Measurements from ENCODE around the gene MSMB. TPM values are rescaled to one million over a fixed set of nuclear protein-coding genes. Genes with fewer than 3 reads are reported as not detected.

MSMB gene
- total RNA-seq, 1 experiment from 2014 or later = not detected

DNA sequence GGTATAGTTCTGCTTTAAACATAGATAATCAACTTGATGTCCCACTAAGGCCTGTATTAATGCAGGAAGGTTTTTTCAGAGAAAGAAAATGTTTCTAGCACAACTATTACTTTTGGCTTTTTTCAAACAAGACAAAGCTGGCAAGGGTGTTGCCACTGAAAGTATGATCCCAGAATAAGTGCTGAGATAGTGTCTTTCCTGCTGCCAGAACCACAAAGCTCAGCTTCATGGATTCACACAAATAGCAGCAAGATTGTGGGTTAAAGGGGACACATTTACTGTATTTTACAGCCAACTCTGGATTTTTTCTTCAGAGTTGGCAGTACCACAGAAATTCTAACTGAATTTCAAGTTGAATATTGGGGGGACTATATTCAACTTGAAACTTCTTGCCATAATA is 20.0 kb downstream of the MSMB start:
- H3K36me3 Mint-ChIP-seq (ENCODE audit: insufficient read depth, unreplicated experiment) = peaks cover 8% of the 10 kb centered on the region
- no TSS peak for BruUV-seq (replicated peaks)
- intact Hi-C loops (cut with micrococcal nuclease) = loop anchor here (5.0 to 10.0 kb wide), 2 partner anchors 354 to 1021 kb away; partner anchors contain the start of genes ZFAND4 and ZNF22
- ChIA-PET POLR2A (interaction anchor here (1.2 to 1.4 kb wide), 2 partner anchors 8 kb away, joined by 4 read pairs; no protein-coding TSS in a partner anchor), CTCF (interaction anchor here (0.6 to 4.2 kb wide), 4 partner anchors 9 to 776 kb away, joined by 3 to 43 read pairs (median 4); no protein-coding TSS in a partner anchor)
- no peak overlapping the region for H3K27ac Mint-ChIP-seq (ENCODE audit: low read depth, unreplicated experiment)
- no peak for TF ChIP-seq CTCF (IDR thresholded peaks at IDR 0.05; ENCODE audit: unreplicated experiment)
- DNase-seq (ENCODE audit: unreplicated experiment) = no peak
- H3K4me3 Mint-ChIP-seq (ENCODE audit: unreplicated experiment) = no peak overlapping the region
- H3K27me3 Mint-ChIP-seq (ENCODE audit: insufficient read depth, unreplicated experiment) = no peaks in the 10 kb centered on the region
- peaks cover 41% of the 10 kb centered on the region for H3K4me1 Mint-ChIP-seq (ENCODE audit: insufficient read depth, unreplicated experiment)
- no peaks in the 10 kb centered on the region for H3K9me3 Mint-ChIP-seq (ENCODE audit: unreplicated experiment)

DNA sequence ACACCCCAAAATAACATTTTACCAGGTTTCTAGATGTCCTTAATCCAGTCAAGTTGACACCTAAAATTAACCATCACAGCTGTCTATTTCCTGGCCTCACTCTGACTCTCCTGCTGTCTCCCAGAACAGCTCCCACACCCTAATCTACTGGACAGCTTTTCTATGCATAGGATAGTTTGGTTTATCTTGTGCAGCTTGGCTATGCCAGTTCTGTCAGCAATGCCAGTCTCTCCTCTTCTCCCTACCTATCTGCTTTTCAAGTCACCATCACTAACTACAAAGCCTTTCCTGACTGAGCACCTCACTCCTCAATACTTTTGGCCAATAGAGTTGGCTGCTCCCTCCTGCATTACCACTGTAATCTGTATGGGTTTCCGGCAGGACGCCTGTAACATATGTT is 20.7 kb downstream of the MSMB start:
- Mint-ChIP-seq H3K27ac (ENCODE audit: low read depth, unreplicated experiment) (peak overlapping the region; percentile 63), H3K9me3 (ENCODE audit: unreplicated experiment) (no peaks in the 10 kb centered on the region), H3K4me1 (ENCODE audit: insufficient read depth, unreplicated experiment) (peaks cover 46% of the 10 kb centered on the region), H3K36me3 (ENCODE audit: insufficient read depth, unreplicated experiment) (peaks cover 13% of the 10 kb centered on the region), H3K27me3 (ENCODE audit: insufficient read depth, unreplicated experiment) (no peaks in the 10 kb centered on the region), H3K4me3 (ENCODE audit: unreplicated experiment) (no peak overlapping the region)
- TF ChIP-seq CTCF (IDR thresholded peaks at IDR 0.05; ENCODE audit: unreplicated experiment) = no peak
- no TSS peak for BruUV-seq (replicated peaks)
- CTCF ChIA-PET = interaction anchor here (1.1 to 4.2 kb wide), 2 partner anchors 19 to 775 kb away, joined by 3 to 43 read pairs; no protein-coding TSS in a partner anchor
- no peak for DNase-seq (ENCODE audit: unreplicated experiment)
- POLR2A ChIA-PET = interaction anchor here (1.4 kb wide), 1 partner anchor 8 kb away, joined by 4 read pairs; no protein-coding TSS in a partner anchor
- intact Hi-C loops (cut with micrococcal nuclease) = loop anchor here (5.0 to 10.0 kb wide), 2 partner anchors 353 to 1021 kb away; partner anchors contain the start of genes ZFAND4 and ZNF22

DNA sequence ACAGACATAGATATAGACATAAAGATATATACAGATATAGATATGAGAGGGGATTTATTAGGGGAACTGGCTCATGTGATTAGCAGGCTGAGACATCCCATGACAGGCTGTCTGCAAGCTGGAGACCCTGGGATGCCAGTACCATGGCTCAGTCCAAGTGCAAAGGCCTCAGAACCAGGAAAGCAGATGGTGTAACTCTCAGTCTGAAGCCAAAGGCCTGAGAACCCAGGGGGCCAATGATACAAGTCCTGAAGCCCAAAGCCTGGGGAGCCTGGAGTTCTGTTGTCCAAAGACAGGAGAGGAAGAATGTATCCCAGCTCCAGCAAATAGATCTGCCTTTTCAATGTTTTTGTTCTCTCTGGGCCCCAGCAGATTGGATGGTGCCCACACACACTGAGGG is 21.1 kb downstream of the MSMB start:
- ChIA-PET CTCF (interaction anchor here (0.8 to 1.1 kb wide), 3 partner anchors 202 to 775 kb away, joined by 3 to 4 read pairs (median 3); no protein-coding TSS in a partner anchor), POLR2A (interaction anchor here (1.1 to 1.4 kb wide), 2 partner anchors 9 to 193 kb away, joined by 3 to 4 read pairs; no protein-coding TSS in a partner anchor)
- Mint-ChIP-seq H3K27me3 (ENCODE audit: insufficient read depth, unreplicated experiment) (no peaks in the 10 kb centered on the region), H3K36me3 (ENCODE audit: insufficient read depth, unreplicated experiment) (peaks cover 13% of the 10 kb centered on the region), H3K9me3 (ENCODE audit: unreplicated experiment) (no peaks in the 10 kb centered on the region), H3K27ac (ENCODE audit: low read depth, unreplicated experiment) (peak overlapping the region; percentile 63), H3K4me3 (ENCODE audit: unreplicated experiment) (no peak overlapping the region), H3K4me1 (ENCODE audit: insufficient read depth, unreplicated experiment) (peaks cover 47% of the 10 kb centered on the region)
- no peak for TF ChIP-seq CTCF (IDR thresholded peaks at IDR 0.05; ENCODE audit: unreplicated experiment)
- intact Hi-C loops (cut with micrococcal nuclease) = loop anchor here (5.0 to 10.0 kb wide), 2 partner anchors 353 to 1020 kb away; partner anchors contain the start of genes ZFAND4 and ZNF22
- BruUV-seq (replicated peaks) = no TSS peak
- DNase-seq (ENCODE audit: unreplicated experiment) = no peak

- Mint-ChIP-seq H3K4me3 (ENCODE audit: unreplicated experiment) (peak overlapping the region; percentile 79), H3K4me1 (ENCODE audit: insufficient read depth, unreplicated experiment) (peaks cover 43% of the 10 kb centered on the region), H3K36me3 (ENCODE audit: insufficient read depth, unreplicated experiment) (peaks cover 17% of the 10 kb centered on the region), H3K9me3 (ENCODE audit: unreplicated experiment) (no peaks in the 10 kb centered on the region), H3K27ac (ENCODE audit: low read depth, unreplicated experiment) (peak overlapping the region; percentile 63), H3K27me3 (ENCODE audit: insufficient read depth, unreplicated experiment) (no peaks in the 10 kb centered on the region)
- peak; percentile 91 for DNase-seq (ENCODE audit: unreplicated experiment)
- no peak for TF ChIP-seq CTCF (IDR thresholded peaks at IDR 0.05; ENCODE audit: unreplicated experiment)
- CTCF ChIA-PET = interaction anchor here (0.5 to 1.2 kb wide), 3 partner anchors 33 to 162 kb away, joined by 3 to 4 read pairs (median 3); no protein-coding TSS in a partner anchor
- POLR2A ChIA-PET = interaction anchor here (0.7 to 1.1 kb wide), 4 partner anchors 9 to 22 kb away, joined by 3 to 9 read pairs (median 4); no protein-coding TSS in a partner anchor
- no TSS peak for BruUV-seq (replicated peaks)
- intact Hi-C loops (cut with micrococcal nuclease) = loop anchor here (10.0 kb wide), 1 partner anchor 1018 kb away; the partner anchor contains the start of gene ZNF22
Observed at GRCh38 chr10:46022978-46023702, 22.9 kb downstream of the MSMB start.
